Measurements from ENCODE around the gene TMEM61.

The TMEM61 gene

DNA sequence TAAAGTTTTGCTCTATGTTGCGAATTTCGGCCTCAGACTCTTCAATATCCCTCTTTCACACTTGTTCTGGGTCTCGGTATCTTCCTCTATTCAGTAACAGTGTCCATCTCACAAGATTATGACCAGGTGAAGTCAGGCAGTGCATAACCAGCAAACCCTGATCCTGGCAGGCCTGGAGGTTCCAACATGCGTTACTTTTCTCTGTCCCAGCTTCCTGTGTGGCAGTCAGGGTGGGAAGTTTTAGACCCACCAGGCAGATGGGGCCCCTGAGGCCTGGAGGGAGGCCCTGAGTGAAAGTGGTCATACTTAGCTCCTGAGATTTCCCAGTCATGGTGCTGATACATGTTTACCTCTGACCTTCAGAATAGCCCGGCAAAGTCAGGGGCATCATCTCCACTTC is 5.1 kb downstream of the TMEM61 start:
- no peak for DNase-seq (ENCODE audit: low spot score)

DNA sequence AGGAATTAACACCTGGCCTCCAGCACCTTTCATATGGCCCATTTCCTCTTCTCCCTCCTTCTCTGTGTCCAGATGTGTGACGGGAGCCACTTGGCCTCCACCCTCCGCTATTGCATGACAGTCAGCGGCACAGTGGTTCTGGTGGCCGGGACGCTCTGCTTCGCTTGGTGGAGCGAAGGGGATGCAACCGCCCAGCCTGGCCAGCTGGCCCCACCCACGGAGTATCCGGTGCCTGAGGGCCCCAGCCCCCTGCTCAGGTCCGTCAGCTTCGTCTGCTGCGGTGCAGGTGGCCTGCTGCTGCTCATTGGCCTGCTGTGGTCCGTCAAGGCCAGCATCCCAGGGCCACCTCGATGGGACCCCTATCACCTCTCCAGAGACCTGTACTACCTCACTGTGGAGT is 5.6 kb downstream of the TMEM61 start:
- DNase-seq (ENCODE audit: low spot score): no peak

DNA sequence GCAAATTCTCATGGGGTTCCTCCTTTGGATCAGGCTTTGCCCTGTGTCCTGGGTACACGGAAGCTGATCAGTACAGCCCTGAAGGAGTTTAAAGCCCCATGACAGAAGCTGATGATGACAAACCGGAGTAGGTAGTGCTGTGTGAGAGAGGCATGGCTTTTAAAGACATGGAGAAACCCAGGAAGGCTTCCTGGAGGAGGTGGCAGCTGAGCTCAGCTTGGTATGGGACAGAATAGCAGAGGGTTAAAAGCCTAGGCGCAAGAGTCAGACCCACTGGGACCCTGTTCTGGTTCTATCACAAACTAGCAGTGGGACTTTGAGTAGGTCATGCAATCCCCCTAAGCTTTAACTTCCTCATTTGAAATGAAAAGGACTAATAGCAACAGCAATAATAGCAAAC is 6.1 kb downstream of the TMEM61 start:
- no peak for DNase-seq (ENCODE audit: low spot score)

DNA sequence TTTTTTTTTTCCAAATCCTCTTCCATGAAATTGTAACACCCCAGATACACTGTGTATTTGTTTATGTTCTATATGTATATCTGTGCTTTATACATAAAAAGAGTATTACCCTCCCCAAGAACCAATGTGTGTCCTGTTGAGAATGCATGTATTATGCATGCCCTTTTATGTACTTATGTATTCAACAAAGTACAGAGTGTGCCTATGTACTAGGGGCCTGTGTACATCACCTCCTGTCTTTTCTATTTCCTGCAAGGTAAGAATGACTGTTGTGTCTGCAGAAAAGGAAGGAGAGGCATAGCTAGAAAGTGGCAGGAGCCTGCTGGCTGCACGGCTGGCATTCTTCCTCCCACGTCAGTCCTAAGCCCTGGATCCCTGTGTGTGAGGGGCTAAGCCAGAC is 7.0 kb downstream of the TMEM61 start:
- no peak for DNase-seq (ENCODE audit: low spot score)

DNA sequence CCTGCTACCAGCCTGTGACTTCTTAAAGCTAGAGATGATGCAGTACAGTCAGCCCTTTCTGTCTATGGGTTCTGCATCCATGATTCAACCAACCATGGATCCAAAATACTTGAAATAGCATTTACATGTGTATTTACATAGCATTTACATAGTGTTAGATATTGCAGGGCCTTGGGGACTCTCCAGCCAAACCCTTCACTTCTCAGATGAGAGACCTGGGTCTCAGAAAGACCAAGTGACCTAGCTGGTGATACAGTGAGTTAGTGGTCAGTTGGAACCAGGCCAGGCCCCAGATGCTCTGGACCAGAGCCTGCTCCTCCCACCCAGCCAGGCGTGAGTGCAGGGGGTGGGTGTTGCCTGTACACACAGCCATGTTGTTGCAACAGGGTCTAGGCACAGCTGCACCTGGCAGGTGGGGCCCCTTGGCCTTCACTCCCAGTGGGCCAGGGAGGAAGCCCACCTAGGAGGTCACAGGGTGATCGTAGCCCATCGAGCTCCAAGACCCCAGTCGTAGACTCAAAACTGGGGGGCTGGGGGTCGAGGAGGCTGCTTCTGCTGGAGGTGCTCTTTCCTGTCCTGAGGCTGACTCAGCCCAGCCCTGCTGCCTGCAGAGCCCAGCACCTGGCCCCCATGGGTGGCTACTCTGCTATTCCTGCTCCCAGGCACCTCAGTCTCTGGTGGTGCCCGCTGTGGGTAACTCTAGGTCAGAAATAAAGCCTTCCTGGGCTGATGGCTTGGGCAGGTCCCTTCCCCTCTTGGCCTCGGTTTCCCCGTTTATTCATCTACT is 7.7 kb downstream of the TMEM61 start:
- DNase-seq (ENCODE audit: low spot score): peak; percentile 43

DNA sequence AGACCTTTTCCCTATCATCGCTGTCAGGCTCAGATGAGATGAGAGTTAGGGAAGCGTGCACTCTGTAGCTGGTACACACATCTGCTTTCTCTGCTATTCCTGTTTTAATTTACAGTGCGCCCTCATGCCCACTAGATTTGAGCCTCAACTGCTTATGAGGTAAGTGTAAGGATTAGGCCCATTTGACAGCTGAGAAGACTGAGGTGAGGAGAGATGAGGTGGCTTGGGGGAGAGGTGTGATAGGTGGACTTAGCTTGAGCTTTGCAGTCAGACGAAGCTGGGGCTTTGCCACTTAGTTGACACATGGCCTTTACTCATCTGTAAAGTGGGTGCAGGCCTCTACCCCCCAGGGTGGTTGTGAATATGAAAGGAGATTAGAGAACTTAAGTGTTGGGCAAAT is 8.5 kb downstream of the TMEM61 start:
- DNase-seq (ENCODE audit: low spot score): no peak

DNA sequence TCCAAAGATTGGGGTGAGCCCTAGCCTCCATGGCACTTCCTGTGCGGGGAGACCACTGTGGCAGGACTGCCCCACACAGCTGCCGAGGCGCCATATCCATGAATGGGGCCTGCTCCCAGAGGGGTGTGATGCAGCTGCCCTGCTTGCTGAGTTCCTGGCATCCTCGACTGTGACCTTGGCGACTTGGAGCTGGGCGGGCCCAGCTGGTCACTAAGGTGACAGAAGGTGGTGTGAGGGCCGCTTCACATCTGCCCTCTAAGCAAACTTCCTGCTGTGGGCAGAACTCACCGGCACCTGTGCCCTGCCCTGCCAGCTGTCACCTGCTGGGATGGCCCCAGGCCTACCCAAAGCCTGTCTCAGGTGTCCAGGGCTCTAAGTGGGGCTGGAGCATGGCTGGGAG is 9.0 kb downstream of the TMEM61 start:
- no peak for DNase-seq (ENCODE audit: low spot score)

DNA sequence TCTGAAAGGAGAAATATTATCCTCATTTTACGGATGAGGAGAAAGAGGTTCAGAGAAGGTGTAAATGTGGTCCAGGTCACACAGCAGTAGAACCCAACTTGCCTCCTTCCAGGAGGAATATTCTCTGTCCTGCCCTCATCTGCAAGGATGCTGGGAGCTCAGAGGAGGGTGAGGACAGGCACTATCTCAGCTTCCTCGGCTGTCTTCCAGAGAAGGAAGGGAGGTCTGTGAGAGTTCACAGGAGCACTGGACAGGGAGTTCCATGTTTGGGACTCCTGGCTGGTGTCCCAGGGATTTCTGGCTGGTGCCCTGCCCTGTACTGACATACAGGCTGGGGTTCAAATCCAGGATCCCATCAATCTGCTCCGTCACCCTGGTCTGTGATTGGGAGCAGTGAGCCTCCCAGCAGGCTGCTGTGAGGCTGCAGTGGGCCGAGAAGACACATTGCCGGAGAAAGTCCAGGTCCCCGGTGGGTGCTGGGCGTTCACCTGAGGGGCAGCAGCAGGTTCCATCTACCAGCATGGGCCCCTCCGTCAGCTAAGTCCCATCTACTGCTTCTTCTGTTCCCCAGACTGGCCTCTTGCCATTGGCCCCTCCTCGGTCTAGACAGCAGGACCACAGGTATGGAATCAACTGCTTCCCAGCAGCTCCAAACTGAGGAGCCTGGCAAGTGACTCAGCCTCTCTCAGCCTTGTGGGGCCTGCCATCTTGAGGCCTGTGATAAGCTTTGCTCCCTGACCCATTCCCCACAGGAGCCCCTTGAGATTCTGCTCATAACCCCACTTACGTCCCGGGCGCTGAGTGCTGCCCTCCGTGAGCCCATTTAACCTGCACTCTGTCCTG is 9.8 kb downstream of the TMEM61 start:
- DNase-seq (ENCODE audit: low spot score): no peak

DNA sequence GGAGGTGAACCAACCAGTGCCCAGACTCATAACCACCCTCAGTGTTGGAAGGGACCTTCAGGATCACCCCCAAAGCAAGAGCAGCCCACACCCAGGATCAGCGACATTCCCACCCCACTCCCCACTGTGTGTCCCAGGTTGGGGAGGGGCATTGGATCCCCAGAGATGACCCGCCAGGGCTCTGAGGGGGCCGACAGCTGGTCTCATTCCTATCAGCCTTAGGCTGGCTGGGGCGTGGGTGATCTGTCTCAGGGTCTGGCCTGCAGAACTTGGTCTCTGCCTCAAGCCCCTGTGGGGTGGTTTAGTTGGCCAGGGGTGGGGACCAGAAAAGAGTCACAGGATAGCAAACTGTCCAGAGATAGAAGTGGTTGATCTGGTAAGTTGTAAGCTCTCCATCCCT is 10.5 kb downstream of the TMEM61 start:
- no peak for DNase-seq (ENCODE audit: low spot score)

DNA sequence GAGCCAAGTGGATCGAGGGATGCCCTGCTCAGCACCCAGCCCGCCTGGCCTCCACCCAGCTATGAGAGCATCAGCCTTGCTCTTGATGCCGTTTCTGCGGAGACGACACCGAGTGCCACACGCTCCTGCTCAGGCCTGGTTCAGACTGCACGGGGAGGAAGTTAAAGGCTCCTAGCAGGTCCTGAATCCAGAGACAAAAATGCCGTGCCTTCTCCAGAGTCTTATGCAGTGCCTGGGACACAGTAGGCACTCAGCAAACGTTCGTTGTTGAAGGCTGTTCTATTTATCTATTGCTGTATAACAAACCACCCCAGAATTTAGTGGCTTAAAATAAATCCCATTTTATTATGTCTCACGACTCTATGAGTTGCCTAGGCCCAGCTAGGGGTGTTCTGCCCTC is 11.5 kb downstream of the TMEM61 start:
- DNase-seq (ENCODE audit: low spot score): no peak

DNA sequence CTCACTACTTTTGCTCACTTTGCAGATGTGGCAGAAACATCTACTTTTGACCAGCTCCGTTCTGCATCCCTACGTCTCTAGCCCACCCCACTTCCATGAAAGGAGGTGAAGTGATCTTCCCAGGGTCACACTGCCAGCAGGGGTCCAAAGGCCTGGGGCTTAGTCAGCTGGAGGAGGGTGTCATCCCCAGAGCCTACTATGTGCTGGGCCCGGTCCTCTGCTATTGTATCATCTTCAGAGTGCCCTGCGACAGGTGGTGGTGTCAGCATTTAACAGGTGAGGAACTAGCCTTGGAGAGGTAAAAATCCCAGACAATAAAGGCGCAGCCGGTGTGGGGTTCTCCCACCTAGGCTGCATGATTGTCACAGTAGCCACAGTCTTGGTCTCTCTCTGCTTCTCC is 12.7 kb downstream of the TMEM61 start:
- no peak for DNase-seq (ENCODE audit: low spot score)

DNA sequence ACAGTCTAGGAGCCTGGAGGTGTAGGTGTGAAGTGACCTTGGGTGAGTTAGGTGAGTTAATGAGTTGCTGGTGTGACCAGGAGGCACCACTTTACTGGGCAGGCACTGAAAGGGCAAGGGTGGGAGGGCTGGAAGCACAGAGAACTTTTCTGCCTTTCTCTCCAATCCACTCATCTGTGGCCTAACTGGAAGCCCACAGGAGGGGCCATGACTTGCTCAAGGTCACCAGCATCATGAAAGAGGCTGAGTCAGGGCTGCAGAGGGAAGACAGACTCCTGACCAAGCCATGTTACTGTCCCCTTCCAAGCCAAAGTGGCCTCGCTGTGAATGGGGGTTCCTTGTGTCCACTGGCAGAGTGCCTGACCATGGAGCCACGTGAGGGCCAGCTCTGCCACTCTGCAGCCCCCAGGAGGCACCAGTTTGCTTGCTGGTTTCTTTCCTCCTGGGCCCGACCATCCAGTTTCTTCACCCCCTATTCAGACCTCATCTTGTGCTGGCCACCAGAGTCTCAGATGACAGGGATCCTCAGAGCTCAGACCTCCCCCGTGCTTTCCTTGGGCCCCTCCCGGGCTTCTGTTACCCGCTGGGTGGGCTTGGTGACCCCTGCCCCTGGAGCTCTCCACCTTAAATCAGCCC is 14.0 kb downstream of the TMEM61 start:
- DNase-seq (ENCODE audit: low spot score): no peak

DNA sequence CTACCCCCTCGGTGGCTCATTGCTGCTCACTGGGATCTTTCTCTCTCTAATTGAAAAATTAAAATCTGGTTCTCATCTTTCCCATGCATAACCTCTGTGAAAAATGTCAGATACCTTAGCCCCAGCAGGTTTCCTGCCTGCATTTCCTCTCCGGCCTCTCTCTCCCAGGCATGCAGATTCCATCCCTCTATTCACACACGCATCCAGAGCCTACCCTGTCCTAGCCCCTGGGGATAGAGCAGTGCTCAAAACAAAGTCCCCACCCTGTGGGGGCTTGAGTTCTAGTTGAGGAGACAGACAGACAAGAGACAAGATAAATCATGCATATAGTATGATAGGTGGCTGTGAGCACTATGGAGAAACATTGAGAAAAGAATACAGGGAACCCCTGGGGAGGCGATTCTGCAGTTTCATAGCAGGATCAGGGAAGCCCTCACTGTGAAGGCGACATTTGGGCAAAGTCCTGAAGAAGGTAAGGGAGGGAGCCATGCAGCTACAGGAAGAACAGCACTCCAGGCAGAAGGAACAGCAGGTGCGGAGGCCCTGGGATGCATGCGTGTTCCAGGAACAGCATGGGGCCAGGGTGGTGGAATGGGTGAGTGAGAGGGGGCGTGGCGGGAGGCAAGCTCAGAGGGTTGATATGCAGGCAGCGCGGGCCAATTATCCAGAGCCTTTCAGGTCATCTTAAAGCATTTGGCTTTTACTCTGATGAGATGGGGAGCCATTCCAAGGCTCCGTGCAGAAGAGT is 14.8 kb downstream of the TMEM61 start:
- DNase-seq (ENCODE audit: low spot score): no peak

DNA sequence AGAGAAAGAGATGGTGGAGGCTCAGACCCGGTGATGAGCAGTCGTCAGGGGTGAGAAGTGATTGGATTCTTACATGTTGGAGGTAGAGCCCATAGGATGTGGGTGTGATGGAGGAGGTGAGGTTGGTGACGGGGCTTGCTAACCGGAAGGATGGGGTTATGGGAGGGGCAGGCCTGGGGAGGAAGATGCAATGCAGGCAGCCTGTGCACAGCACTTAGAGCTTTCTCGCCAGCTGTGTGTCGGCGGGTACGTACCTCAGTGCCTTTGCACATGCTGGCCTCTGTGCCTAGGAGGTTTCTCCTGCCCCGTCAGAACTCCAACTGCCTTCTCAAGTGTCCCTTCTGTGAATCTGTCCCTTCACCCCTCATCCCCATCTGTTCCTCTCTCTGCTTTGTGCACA is 15.4 kb downstream of the TMEM61 start:
- no peak for DNase-seq (ENCODE audit: low spot score)

DNA sequence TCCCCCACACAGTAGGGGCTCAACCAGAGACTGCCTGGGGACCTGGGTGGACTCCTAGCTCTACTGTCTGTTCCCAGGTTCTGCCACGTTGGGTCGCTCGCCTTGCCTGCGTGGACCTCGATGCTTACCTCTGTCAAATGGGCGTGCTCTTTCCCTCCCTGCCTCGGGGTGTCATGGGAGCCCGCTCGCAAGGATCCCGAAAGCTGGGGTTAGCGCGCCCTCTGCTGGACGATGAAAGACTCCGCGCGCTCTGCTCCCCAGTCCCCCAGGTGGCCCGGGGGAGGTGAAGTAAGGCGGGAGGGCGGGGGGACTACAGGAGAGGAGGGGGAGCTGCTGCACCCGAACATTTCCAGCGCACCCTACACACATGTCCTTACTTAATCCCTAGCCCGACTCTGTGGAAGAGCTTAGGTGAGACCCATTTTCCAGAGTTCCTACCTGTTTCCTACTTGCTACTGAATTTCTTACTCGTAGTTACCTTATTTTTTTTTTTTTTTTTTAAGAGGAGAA is 16.0 kb downstream of the TMEM61 start:
- DNase-seq (ENCODE audit: low spot score): peak; percentile 93

DNA sequence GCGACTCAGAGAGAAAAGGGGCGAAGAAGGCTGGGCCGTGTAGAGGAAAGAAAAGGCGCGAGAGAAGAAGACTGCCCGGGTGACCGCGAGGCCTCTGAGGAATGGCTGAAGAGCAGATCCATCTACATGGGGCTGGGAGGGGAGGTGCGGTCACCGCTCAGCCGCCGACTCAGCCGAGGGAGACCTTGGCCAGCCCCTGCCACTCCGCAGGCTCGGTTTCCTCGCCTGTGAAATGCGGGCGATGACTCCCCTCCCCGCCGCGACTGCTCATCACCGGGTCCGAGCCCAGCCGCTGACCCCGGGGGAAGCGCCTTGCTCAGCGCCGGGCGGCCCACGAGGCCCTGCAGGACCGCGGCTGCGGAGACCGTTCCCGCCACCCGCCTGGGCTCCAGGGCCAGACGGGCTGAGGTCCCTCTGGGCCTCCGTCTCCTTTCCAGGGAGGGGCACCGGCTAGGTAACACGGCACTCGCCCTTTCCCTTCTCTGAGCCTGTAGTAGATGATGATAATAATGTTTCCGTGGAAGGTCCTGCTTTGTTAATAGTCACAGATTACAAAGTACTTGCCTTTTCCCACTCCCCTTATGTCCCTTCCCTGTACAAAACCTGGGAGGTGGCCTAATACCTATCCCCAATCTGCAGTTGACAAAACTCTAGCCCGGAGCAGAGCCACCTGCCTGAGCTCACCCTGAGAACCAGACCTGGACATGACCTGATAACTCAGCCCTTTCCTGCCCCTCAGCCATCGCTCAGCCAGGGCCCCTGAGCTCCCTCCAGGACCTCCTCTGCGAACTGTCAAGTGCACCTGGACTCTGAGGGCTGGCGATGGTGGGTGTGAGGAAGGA is 16.7 kb downstream of the TMEM61 start:
- peak; percentile 55 for DNase-seq (ENCODE audit: low spot score)

DNA sequence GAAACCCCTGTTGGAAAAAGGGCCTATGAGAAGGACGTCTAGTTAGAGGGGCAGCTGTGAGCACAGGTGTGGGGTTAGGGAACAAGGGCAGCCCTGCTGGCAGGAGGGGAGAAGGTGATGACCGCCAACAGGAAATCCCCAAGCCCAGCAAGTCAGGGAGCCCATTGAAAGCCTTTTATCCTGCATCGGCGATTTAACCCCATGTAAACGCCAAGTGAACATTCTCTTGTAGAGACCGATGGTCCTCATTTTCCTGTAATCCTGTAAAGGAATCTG is 17.2 kb downstream of the TMEM61 start:
- no peak for DNase-seq (ENCODE audit: low spot score)

DNA sequence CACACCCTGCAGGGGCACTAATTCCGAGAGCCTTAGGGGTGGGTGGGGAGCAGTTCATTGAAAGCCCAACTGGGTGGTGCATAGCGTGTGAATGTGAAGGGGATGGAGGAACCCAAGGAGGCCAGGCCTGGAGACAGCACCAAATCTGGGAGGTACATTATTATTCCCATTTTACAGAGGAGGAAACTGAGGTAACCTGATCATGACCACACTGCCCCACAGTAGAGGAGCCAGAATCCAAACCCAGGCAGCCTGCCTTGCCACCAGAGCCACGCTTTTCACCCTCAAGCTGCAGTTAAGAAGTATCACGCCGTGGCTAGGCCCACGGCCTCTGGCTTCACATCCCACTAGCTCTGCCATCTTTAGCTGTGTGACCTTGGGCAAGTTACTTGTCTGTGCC is 17.7 kb downstream of the TMEM61 start:
- DNase-seq (ENCODE audit: low spot score): no peak

DNA sequence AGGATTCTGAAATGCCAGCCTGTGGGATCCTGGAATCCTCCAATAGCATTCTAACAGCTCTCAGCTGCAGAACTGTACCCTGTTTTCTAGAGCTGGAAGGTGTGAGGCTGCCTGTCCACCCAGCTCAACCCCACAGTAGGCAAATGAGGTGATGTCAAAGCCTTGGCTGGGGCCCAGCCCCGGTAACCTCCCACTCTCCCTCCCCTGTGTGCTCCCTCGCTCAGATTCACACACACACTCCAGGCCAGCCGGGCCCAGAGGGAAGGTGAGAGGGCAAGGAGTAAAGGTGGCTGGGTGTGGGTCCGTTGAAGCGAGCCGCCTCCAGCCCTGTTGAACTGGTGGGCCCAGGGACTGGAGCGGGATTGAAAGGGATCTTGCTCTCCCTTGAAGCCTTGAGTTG is 18.2 kb downstream of the TMEM61 start, which contains the start of gene BSND:
Gene BSND, plus strand, starts transcription at position 257 of the 400 bp plus-strand sequence. CDS start 254 bp downstream, outside the sequence.
- DNase-seq (ENCODE audit: low spot score): no peak

DNA sequence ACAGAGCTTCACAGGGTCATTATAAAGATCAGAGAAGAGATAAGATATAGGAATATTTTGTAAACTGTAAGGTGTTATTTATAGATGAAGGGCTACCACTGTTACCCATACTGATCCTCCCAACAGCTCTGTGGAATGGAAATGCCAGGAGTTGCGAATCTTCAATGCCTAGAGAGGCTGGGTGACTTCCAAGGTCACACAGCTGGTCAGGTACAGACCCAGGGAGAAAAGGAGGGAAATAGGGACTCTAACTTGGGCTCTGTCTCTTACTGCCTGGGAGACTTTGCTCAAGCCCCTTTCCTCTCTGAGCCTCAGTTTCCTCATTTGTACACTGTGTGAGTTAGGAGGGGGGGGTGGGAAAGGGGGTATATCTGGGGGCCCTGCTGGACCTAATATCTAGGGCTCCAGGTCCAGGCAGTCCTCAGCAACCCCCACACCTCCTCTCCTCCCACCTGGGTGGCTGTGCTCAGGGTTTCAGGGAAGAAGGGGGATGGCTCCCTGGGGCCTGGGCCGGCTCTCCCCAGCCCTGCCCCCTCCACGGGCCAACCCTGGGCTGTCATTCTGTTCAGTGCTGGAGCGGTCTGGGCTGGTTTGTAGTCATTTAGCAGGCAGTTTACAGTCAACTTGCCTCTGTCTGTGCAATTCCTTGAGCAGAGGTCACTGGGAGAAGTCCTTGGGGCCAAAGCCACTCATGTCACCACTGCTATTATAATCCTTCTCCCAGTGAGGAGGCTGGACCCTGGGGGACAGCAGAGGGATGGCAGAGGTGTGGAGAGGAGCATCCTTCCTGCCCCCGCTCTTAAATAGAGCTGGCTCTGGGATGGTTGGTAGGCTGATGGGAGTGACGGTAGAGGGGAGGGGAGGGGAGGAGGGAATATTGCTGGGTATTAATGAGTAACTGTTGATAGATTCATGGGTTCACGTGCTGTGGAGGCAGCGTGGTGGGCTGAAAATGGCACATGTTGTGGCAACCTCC is 20.0 kb downstream of the TMEM61 start:
- DNase-seq (ENCODE audit: low spot score): no peak
